Testis (tissue), 2 donors: ENCODE data around the gene CCDC149.

Experiments used
- POLR2A ChIP-seq: fragments of 450-650 bp; IDR thresholded peaks from one replicate; pipeline ENCODE4 v1.6.1; 2017; ENCODE audit warnings: antibody characterized with exemption, mild to moderate bottlenecking, moderate library complexity
- TF ChIP-seq, protein P1 (sequence below), 3 experiments: fragments of 450-650 bp in 2 of 3; fragments of 200-600 bp in 1 of 3; sonication (generic) in 1 of 3; IDR thresholded peaks; one replicate each; pipeline ENCODE4 v1.5.1; 2016 to 2019; ENCODE audit warnings: antibody characterized with exemption in 3 of 3, mild to moderate bottlenecking in 2 of 3, moderate library complexity in 1 of 3

DNA sequence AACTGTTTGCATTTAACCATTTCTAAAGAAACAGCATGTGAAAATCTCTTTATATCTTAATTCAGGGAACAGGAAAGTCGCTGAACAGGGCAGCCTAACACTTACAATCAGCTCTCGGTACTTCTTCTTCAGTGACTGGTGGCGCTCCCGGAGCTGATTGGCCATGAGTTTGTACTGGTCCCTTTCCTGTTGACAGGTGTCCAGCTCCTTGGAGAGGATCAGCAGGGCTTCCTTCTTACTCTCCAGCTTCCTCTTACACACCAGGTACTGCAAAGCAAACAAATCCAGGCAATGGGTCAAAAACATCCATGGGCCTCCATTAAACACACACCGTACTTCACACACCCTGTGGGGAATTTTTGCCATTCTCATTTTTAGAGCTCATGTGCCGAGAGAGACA lies 36.4 kb downstream of the CCDC149 start:
- TF ChIP-seq, protein P1, sequence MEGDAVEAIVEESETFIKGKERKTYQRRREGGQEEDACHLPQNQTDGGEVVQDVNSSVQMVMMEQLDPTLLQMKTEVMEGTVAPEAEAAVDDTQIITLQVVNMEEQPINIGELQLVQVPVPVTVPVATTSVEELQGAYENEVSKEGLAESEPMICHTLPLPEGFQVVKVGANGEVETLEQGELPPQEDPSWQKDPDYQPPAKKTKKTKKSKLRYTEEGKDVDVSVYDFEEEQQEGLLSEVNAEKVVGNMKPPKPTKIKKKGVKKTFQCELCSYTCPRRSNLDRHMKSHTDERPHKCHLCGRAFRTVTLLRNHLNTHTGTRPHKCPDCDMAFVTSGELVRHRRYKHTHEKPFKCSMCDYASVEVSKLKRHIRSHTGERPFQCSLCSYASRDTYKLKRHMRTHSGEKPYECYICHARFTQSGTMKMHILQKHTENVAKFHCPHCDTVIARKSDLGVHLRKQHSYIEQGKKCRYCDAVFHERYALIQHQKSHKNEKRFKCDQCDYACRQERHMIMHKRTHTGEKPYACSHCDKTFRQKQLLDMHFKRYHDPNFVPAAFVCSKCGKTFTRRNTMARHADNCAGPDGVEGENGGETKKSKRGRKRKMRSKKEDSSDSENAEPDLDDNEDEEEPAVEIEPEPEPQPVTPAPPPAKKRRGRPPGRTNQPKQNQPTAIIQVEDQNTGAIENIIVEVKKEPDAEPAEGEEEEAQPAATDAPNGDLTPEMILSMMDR (IDR thresholded peaks at IDR 0.05): no peak
- no peak for TF ChIP-seq POLR2A
